Cardiac ventricle fibroblast (primary cell): Measurements from ENCODE around the gene RBP5. TPM values are rescaled to one million over a fixed set of nuclear protein-coding genes. Genes with fewer than 3 reads are reported as not detected.

Experiments
- total RNA-seq: library from RNA; depleted of rRNA; stranded (reverse); fragments of >200 nt; gene quantifications from 2 replicates; pipeline ENCODE4 v1.2.3, GENCODE V29; 2015

RBP5 gene
- total RNA-seq = not detected in 2 replicates

GRCh38 chr12:7128681-7129286, at the start of gene RBP5:
Gene RBP5, minus strand, starts transcription at chr12:7128889. Its CDS starts 114 bp downstream, at chr12:7128775.

GRCh38 chr12:7129872-7130691, 1.4 kb upstream of the RBP5 start, which contains the start of gene CLSTN3:
Gene CLSTN3, plus strand, starts transcription at chr12:7130371. Its CDS starts 278 bp downstream, at chr12:7130649.

GRCh38 chr12:7108796-7109571, 19.7 kb downstream of the RBP5 start, which contains the start of gene C1RL:
Gene C1RL, minus strand, starts transcription at chr12:7109214. Its CDS starts 34 bp downstream, at chr12:7109180.

GRCh38 chr12:7092229-7092985, 36.3 kb downstream of the RBP5 start, which contains the start of gene C1R:
Gene C1R, minus strand, starts transcription at chr12:7092445. Its CDS starts 57 bp downstream, at chr12:7092388.

Other genes with a start within 250 kb of the RBP5 start
- 7.3 and 16.7 TPM in 2 replicates for gene LRRC23, start 224.1 kb downstream of the RBP5 start, total RNA-seq
- 11.4 and 13.7 TPM in 2 replicates for gene ENO2, start 214.3 kb downstream of the RBP5 start, total RNA-seq
- gene ATN1, start 200.9 kb downstream of the RBP5 start, total RNA-seq = 74.3 and 74.9 TPM in 2 replicates
- gene RNU7-1, start 185.1 kb downstream of the RBP5 start, total RNA-seq = not detected in 2 replicates
- 335 and 341 TPM in 2 replicates for gene C12orf57, start 184.9 kb downstream of the RBP5 start, total RNA-seq
- gene PTPN6, start 177.5 kb downstream of the RBP5 start, total RNA-seq = 0.20 TPM in 1 of 2 replicates, not detected in the other
- gene PHB2, start 158.2 kb downstream of the RBP5 start, total RNA-seq = 189 and 216 TPM in 2 replicates
- 20.2 and 22.3 TPM in 2 replicates for gene EMG1, start 158.0 kb downstream of the RBP5 start, total RNA-seq
- gene LPCAT3, start 110.4 kb downstream of the RBP5 start, total RNA-seq = 32.1 and 35.9 TPM in 2 replicates
- gene C1S, start 68.2 kb downstream of the RBP5 start, total RNA-seq = 537 and 545 TPM in 2 replicates
- gene C1R, start 36.4 kb downstream of the RBP5 start, total RNA-seq = 903 and 1,151 TPM in 2 replicates
- 96.4 and 105 TPM in 2 replicates for gene C1RL, start 19.7 kb downstream of the RBP5 start, total RNA-seq
- 8.7 and 13.9 TPM in 2 replicates for gene CLSTN3, start 1.5 kb upstream of the RBP5 start, total RNA-seq
- gene PEX5, start 60.8 kb upstream of the RBP5 start, total RNA-seq = 25.7 and 31.9 TPM in 2 replicates
- gene ACSM4, start 175.2 kb upstream of the RBP5 start, total RNA-seq = not detected in 2 replicates